Measurements from ENCODE around the gene SPACA6.

Gene SPACA6

GRCh38 chr19:51706296-51706695, 13.2 kb downstream of the SPACA6 start:
- Histone ChIP-seq H3K9ac (ENCODE audit: insufficient read length) (no peak overlapping the region), H3K36me3 (ENCODE audit: insufficient read depth, low read length) (peaks cover 24% of the 10 kb centered on the region)

GRCh38 chr19:51706885-51707284, 13.8 kb downstream of the SPACA6 start:
- no peak for TF ChIP-seq EZH2 (IDR thresholded peaks at IDR 0.05)
- TF ChIP-seq FOXP2 (optimal IDR thresholded peaks at IDR 0.05; ENCODE audit: control extremely low read depth, extremely low read length, insufficient read depth), result no peak
- Histone ChIP-seq H3K9me3 (ENCODE audit: low read depth, low read length) (no peaks in the 10 kb centered on the region), H3K36me3 (ENCODE audit: insufficient read depth, low read length) (peaks cover 18% of the 10 kb centered on the region)

More at GRCh38 chr19:51706296-51706695, 13.2 kb downstream of the SPACA6 start:
- DNase-seq (ENCODE audit: low read depth, low spot score), result no peak
- Histone ChIP-seq H3K9me3 (ENCODE audit: low read depth, low read length) (no peaks in the 10 kb centered on the region), H3K4me3 (no peak overlapping the region), H3K27ac (no peak overlapping the region)
- TF ChIP-seq POLR2AphosphoS5 (IDR thresholded peaks at IDR 0.05; ENCODE audit: borderline replicate concordance, low read depth, low read length) (no peak), EZH2 (IDR thresholded peaks at IDR 0.05) (no peak), FOXP2 (optimal IDR thresholded peaks at IDR 0.05; ENCODE audit: control extremely low read depth, extremely low read length, insufficient read depth) (no peak)

GRCh38 chr19:51708811-51709210, 15.7 kb downstream of the SPACA6 start:
- TF ChIP-seq EZH2 (IDR thresholded peaks at IDR 0.05), result no peak
- no peak for TF ChIP-seq FOXP2 (optimal IDR thresholded peaks at IDR 0.05; ENCODE audit: control extremely low read depth, extremely low read length, insufficient read depth)
- TF ChIP-seq POLR2AphosphoS5 (IDR thresholded peaks at IDR 0.05; ENCODE audit: borderline replicate concordance, low read depth, low read length), result no peak
- no peaks in the 10 kb centered on the region for H3K9me3 ChIP-seq (ENCODE audit: low read depth, low read length)
- H3K36me3 ChIP-seq (ENCODE audit: insufficient read depth, low read length), result peaks cover 16% of the 10 kb centered on the region
- H3K9ac ChIP-seq (ENCODE audit: insufficient read length), result no peak overlapping the region
- H3K27ac ChIP-seq, result no peak overlapping the region
- DNase-seq (ENCODE audit: low read depth, low spot score), result no peak
- H3K4me3 ChIP-seq, result no peak overlapping the region

More at GRCh38 chr19:51706885-51707284, 13.8 kb downstream of the SPACA6 start:
- Histone ChIP-seq H3K9ac (ENCODE audit: insufficient read length) (no peak overlapping the region), H3K4me3 (no peak overlapping the region), H3K27ac (no peak overlapping the region)
- no peak for DNase-seq (ENCODE audit: low read depth, low spot score)

GRCh38 chr19:51709575-51709974, 16.4 kb downstream of the SPACA6 start:
- Histone ChIP-seq H3K27ac (no peak overlapping the region), H3K9ac (ENCODE audit: insufficient read length) (no peak overlapping the region), H3K4me3 (no peak overlapping the region), H3K36me3 (ENCODE audit: insufficient read depth, low read length) (peaks cover 16% of the 10 kb centered on the region), H3K9me3 (ENCODE audit: low read depth, low read length) (no peaks in the 10 kb centered on the region)
- DNase-seq (ENCODE audit: low read depth, low spot score), result no peak
- TF ChIP-seq FOXP2 (optimal IDR thresholded peaks at IDR 0.05; ENCODE audit: control extremely low read depth, extremely low read length, insufficient read depth), result no peak
- no peak for TF ChIP-seq POLR2AphosphoS5 (IDR thresholded peaks at IDR 0.05; ENCODE audit: borderline replicate concordance, low read depth, low read length)
- no peak for TF ChIP-seq EZH2 (IDR thresholded peaks at IDR 0.05)

- no peak overlapping the region for H3K4me3 ChIP-seq
- H3K27ac ChIP-seq, result no peak overlapping the region
- no peak for DNase-seq (ENCODE audit: low read depth, low spot score)
- H3K36me3 ChIP-seq (ENCODE audit: insufficient read depth, low read length), result peaks cover 12% of the 10 kb centered on the region
- H3K9ac ChIP-seq (ENCODE audit: insufficient read length), result no peak overlapping the region
- TF ChIP-seq POLR2AphosphoS5 (IDR thresholded peaks at IDR 0.05; ENCODE audit: borderline replicate concordance, low read depth, low read length) (no peak), FOXP2 (optimal IDR thresholded peaks at IDR 0.05; ENCODE audit: control extremely low read depth, extremely low read length, insufficient read depth) (no peak), EZH2 (IDR thresholded peaks at IDR 0.05) (no peak)
- no peaks in the 10 kb centered on the region for H3K9me3 ChIP-seq (ENCODE audit: low read depth, low read length)
Observed at GRCh38 chr19:51710163-51710562, 17.0 kb downstream of the SPACA6 start.

GRCh38 chr19:51711702-51712101, 18.6 kb downstream of the SPACA6 start:
- H3K9ac ChIP-seq (ENCODE audit: insufficient read length), result no peak overlapping the region
- no peak for TF ChIP-seq FOXP2 (optimal IDR thresholded peaks at IDR 0.05; ENCODE audit: control extremely low read depth, extremely low read length, insufficient read depth)
- TF ChIP-seq EZH2 (IDR thresholded peaks at IDR 0.05), result no peak
- no peak for TF ChIP-seq POLR2AphosphoS5 (IDR thresholded peaks at IDR 0.05; ENCODE audit: borderline replicate concordance, low read depth, low read length)
- no peaks in the 10 kb centered on the region; the same call in 1 of the 2 replicates for H3K36me3 ChIP-seq (ENCODE audit: insufficient read depth, low read length)
- H3K4me3 ChIP-seq, result no peak overlapping the region
- H3K9me3 ChIP-seq (ENCODE audit: low read depth, low read length), result no peaks in the 10 kb centered on the region
- DNase-seq (ENCODE audit: low read depth, low spot score), result no peak
- H3K27ac ChIP-seq, result no peak overlapping the region

GRCh38 chr19:51712461-51713081, 19.4 kb downstream of the SPACA6 start:
- H3K4me3 ChIP-seq, result no peak overlapping the region
- H3K27ac ChIP-seq, result no peak overlapping the region
- TF ChIP-seq POLR2AphosphoS5 (IDR thresholded peaks at IDR 0.05; ENCODE audit: borderline replicate concordance, low read depth, low read length) (no peak), EZH2 (IDR thresholded peaks at IDR 0.05) (no peak), FOXP2 (optimal IDR thresholded peaks at IDR 0.05; ENCODE audit: control extremely low read depth, extremely low read length, insufficient read depth) (no peak)
- DNase-seq (ENCODE audit: low read depth, low spot score), result no peak
- no peaks in the 10 kb centered on the region for H3K36me3 ChIP-seq (ENCODE audit: insufficient read depth, low read length)
- H3K9ac ChIP-seq (ENCODE audit: insufficient read length), result no peak overlapping the region
- no peaks in the 10 kb centered on the region for H3K9me3 ChIP-seq (ENCODE audit: low read depth, low read length)

GRCh38 chr19:51713319-51714285, 20.5 kb downstream of the SPACA6 start:
- H3K9ac ChIP-seq (ENCODE audit: insufficient read length), result no peak overlapping the region
- DNase-seq (ENCODE audit: low read depth, low spot score), result no peak
- H3K27ac ChIP-seq, result no peak overlapping the region

More at GRCh38 chr19:51713319-51714285, 20.5 kb downstream of the SPACA6 start:
- Histone ChIP-seq H3K4me3 (no peak overlapping the region), H3K36me3 (ENCODE audit: insufficient read depth, low read length) (no peaks in the 10 kb centered on the region), H3K9me3 (ENCODE audit: low read depth, low read length) (no peaks in the 10 kb centered on the region)
- no peak for TF ChIP-seq POLR2AphosphoS5 (IDR thresholded peaks at IDR 0.05; ENCODE audit: borderline replicate concordance, low read depth, low read length)
- no peak for TF ChIP-seq FOXP2 (optimal IDR thresholded peaks at IDR 0.05; ENCODE audit: control extremely low read depth, extremely low read length, insufficient read depth)
- TF ChIP-seq EZH2 (IDR thresholded peaks at IDR 0.05), result no peak

All from SK-N-MC (cell line).